HepG2 (cell line): ENCODE measurements around the gene MIA. TPM values are rescaled to one million over a fixed set of nuclear protein-coding genes. Genes with fewer than 3 reads are reported as not detected.
A peak's percentile ranks its signal among the peaks of the same experiment; 100 is the strongest.

Source experiments
- ATAC-seq: fragments of 200-7000 bp; cut with Tn5 transposase; 3 replicates; pipeline ENCODE4 v1.9.1; 2020; ENCODE audit warnings: mild to moderate bottlenecking, moderate library complexity
- BruUV-seq: library from RNA; stranded (reverse); fragments of 400-500 nt; replicated peaks from 2 replicates; lab custom pipeline; 2021; lab: Mats Ljungman, UMichigan
- CTCF ChIA-PET: fragments of 300-600 bp; formaldehyde crosslinking; extraction: SDS; loops from one replicate; lab custom pipeline; 2021; ENCODE audit warnings: low total read pairs, inconsistent platforms, low intra/inter-chr PET ratio; lab: Yijun Ruan, JAX
- POLR2A ChIA-PET: fragments of 350-600 bp; sonication (Branson Sonifier 250); formaldehyde crosslinking; loops from one replicate; lab custom pipeline; 2020; ENCODE audit warnings: antibody characterized with exemption, inconsistent platforms; lab: Yijun Ruan, JAX
- DNase-seq: peaks from one replicate; pipeline ENCODE4 v3.0.0-alpha.2; 2015; ENCODE audit warnings: low spot score
- FAIRE-seq: peaks from 3 replicates; lab custom pipeline; 2011; peaks lifted over from hg19 to GRCh38; lab: Jason Lieb, UNC
- H2AFZ ChIP-seq: one replicate; pipeline ENCODE4 v1.6.1; 2011; ENCODE audit warnings: low read length, inconsistent platforms
- H3K27ac ChIP-seq: fragments of 300-600 bp; 3 replicates; pipeline ENCODE4 v1.8.0; 2011; ENCODE audit warnings: mixed run types, mild to moderate bottlenecking, mixed read lengths, low read length, inconsistent platforms; ENCODE audit not compliant: insufficient read depth; ENCODE audit errors: extremely low read length
- H3K27me3 ChIP-seq, 2 experiments: fragments of 200-600 bp in 1 of 2; 2 replicates in 1 of 2; 3 replicates in 1 of 2; pipeline versions ENCODE4 v1.6.0 to v1.8.0; 2011; ENCODE audit warnings: low read length in 2 of 2, mild to moderate bottlenecking in 2 of 2, moderate library complexity in 2 of 2, inconsistent platforms in 1 of 2; ENCODE audit not compliant: insufficient read depth in 2 of 2, control insufficient read depth in 1 of 2
- H3K36me3 ChIP-seq, 2 experiments: fragments of 200-600 bp in 1 of 2; replicated peaks in 1 of 2; 2 replicates in 1 of 2; 3 replicates in 1 of 2; pipeline versions ENCODE4 v1.5.1 to v1.8.0; 2011; ENCODE audit warnings: low read length in 2 of 2, inconsistent platforms in 1 of 2; ENCODE audit not compliant: insufficient read depth in 2 of 2, control insufficient read depth in 1 of 2
- H3K4me1 ChIP-seq: 2 replicates; pipeline ENCODE4 v1.5.1; 2012; ENCODE audit warnings: low read length, inconsistent platforms; ENCODE audit not compliant: insufficient read depth
- H3K4me2 ChIP-seq: 2 replicates; pipeline ENCODE4 v1.6.0; 2011; ENCODE audit warnings: low read depth, low read length, inconsistent platforms
- H3K4me3 ChIP-seq, 3 experiments: fragments of 200-600 bp in 1 of 3; sonication (generic), shearing (Covaris generic) in 1 of 3; replicated peaks in 1 of 3; 2 replicates each; pipeline ENCODE4 v1.5.1; 2011 to 2016; ENCODE audit warnings: low read length in 3 of 3, inconsistent platforms in 2 of 3, low read depth in 2 of 3, mild to moderate bottlenecking in 2 of 3, control low read depth in 1 of 3, mixed read lengths in 1 of 3; ENCODE audit not compliant: insufficient read depth in 1 of 3
- H3K79me2 ChIP-seq: one replicate; pipeline ENCODE4 v1.6.1; 2011; ENCODE audit warnings: low read length, inconsistent platforms; ENCODE audit not compliant: insufficient read depth
- H3K9ac ChIP-seq: 2 replicates; pipeline ENCODE4 v1.6.0; 2011; ENCODE audit warnings: mild to moderate bottlenecking, low read depth, low read length, inconsistent platforms; ENCODE audit not compliant: insufficient read depth
- H3K9me3 ChIP-seq: 2 replicates; pipeline ENCODE4 v1.5.1; 2012; ENCODE audit warnings: mild to moderate bottlenecking, low read length
- H4K20me1 ChIP-seq: 2 replicates; pipeline ENCODE4 v1.6.0; 2011; ENCODE audit warnings: inconsistent platforms, mild to moderate bottlenecking, low read length, moderate library complexity; ENCODE audit not compliant: insufficient read depth
- CCAR2 ChIP-seq: fragments of 200-400 bp; formaldehyde crosslinking; optimal IDR thresholded peaks from 2 replicates; pipeline ENCODE3; 2018; ENCODE audit warnings: low read depth, mild to moderate bottlenecking, low read length, moderate library complexity
- KLF6 ChIP-seq: IDR thresholded peaks from 2 replicates; pipeline ENCODE4 v1.8.0; 2016; ENCODE audit warnings: missing biosample characterization, missing genetic modification reagents
- NFATC3 ChIP-seq: sonication (generic); formaldehyde crosslinking; IDR thresholded peaks from 2 replicates; pipeline ENCODE4 v1.5.1; 2020; ENCODE audit warnings: mild to moderate bottlenecking, missing genetic modification reagents
- PHF21A ChIP-seq: sonication (generic); formaldehyde crosslinking; IDR thresholded peaks from 2 replicates; pipeline ENCODE4 v1.5.0; 2020; ENCODE audit warnings: mild to moderate bottlenecking, missing genetic modification reagents
- RFXAP ChIP-seq: sonication (generic); formaldehyde crosslinking; IDR thresholded peaks from 2 replicates; pipeline ENCODE4 v1.4.0; 2020; ENCODE audit warnings: missing genetic modification reagents, borderline replicate concordance
- SCMH1 ChIP-seq: sonication (generic); formaldehyde crosslinking; IDR thresholded peaks from 2 replicates; pipeline ENCODE4 v1.9.0; 2021; ENCODE audit warnings: missing genetic modification reagents, mild to moderate bottlenecking, borderline replicate concordance
- SIX4 ChIP-seq: sonication (generic); formaldehyde crosslinking; IDR thresholded peaks from 2 replicates; pipeline ENCODE4 v1.4.0; 2020; ENCODE audit warnings: missing genetic modification reagents
- SRY ChIP-seq: sonication (generic); formaldehyde crosslinking; IDR thresholded peaks from 2 replicates; pipeline ENCODE4 v1.8.0; 2022; ENCODE audit warnings: mild to moderate bottlenecking, missing genetic modification reagents
- TAF15 ChIP-seq: fragments of 200-400 bp; formaldehyde crosslinking; IDR thresholded peaks from one replicate; pipeline ENCODE4 v1.6.1; 2018; ENCODE audit warnings: mild to moderate bottlenecking, low read depth, low read length; ENCODE audit not compliant: poor library complexity, severe bottlenecking
- TMF1 ChIP-seq: sonication (generic); formaldehyde crosslinking; IDR thresholded peaks from 2 replicates; pipeline ENCODE4 v1.8.1; 2022; ENCODE audit warnings: low read depth, missing genetic modification reagents
- TOE1 ChIP-seq: sonication (generic); formaldehyde crosslinking; IDR thresholded peaks from 2 replicates; pipeline ENCODE4 v1.4.0; 2020; ENCODE audit warnings: mild to moderate bottlenecking, missing genetic modification reagents
- ZNF484 ChIP-seq: sonication (generic); formaldehyde crosslinking; IDR thresholded peaks from 2 replicates; pipeline ENCODE4 v1.5.1; 2020; ENCODE audit warnings: mild to moderate bottlenecking, low read depth, missing genetic modification reagents, borderline replicate concordance
- ZNF572 ChIP-seq: sonication (generic); formaldehyde crosslinking; IDR thresholded peaks from 2 replicates; pipeline ENCODE4 v1.5.1; 2020; ENCODE audit warnings: mild to moderate bottlenecking, missing genetic modification reagents
- WGBS: methylation state at CpG from one replicate; pipeline ENCODE4 v1.1.6; 2017; ENCODE audit warnings: low lambda C conversion rate; 5-methylcytosine and 5-hydroxymethylcytosine counted together
- in situ Hi-C: cut with HindIII; loops from 2 replicates; pipeline ENCODE4 v1.10.0; 2017; ENCODE audit warnings: low pct_unique_long_range_greater_than_20kb; ENCODE audit not compliant: extremely low pct_ligation_motif_present
- intact Hi-C: fragments of 100-400 bp; cut with micrococcal nuclease; formaldehyde crosslinking; loops from one replicate; pipeline ENCODE4 v1.10.0; 2022; ENCODE audit not compliant: unreplicated experiment
- polyA plus RNA-seq, 8 experiments: library from polyadenylated mRNA; depleted of rRNA in 3 of 8; stranded (reverse) in 7 of 8; unstranded in 1 of 8; fragments of >200 nt; fragmentation: Illumina TruSeq in 4 of 8; extraction: Trizol in 4 of 8; gene quantifications; 2 replicates each; pipeline versions ENCODE4 v1.2.1 to v1.2.3, GENCODE V29; 2011 to 2016; ENCODE audit warnings: low read depth in 4 of 8, missing spikeins in 1 of 8, mixed read lengths in 1 of 8; ENCODE audit not compliant: insufficient read depth in 1 of 8
- total RNA-seq, 5 experiments: library from RNA; depleted of rRNA; stranded (reverse); fragments of >200 nt; fragmentation: Illumina TruSeq; extraction: Trizol; gene quantifications; 2 replicates each; pipeline ENCODE4 v1.2.3, GENCODE V29; 2016; ENCODE audit warnings: low read depth in 1 of 5
- TF ChIP-seq, protein P1 (sequence below): sonication (generic); formaldehyde crosslinking; IDR thresholded peaks from 2 replicates; pipeline ENCODE4 v1.4.0; 2020; ENCODE audit warnings: missing genetic modification reagents
- TF ChIP-seq, protein P2 (sequence below): sonication (generic); formaldehyde crosslinking; IDR thresholded peaks from 2 replicates; pipeline ENCODE4 v1.5.0; 2020; ENCODE audit warnings: missing genetic modification reagents
- TF ChIP-seq, protein P3 (sequence below): IDR thresholded peaks from 2 replicates; pipeline ENCODE4 v1.6.1; 2018; ENCODE audit warnings: missing genetic modification reagents

MIA gene
- total and polyA plus RNA-seq, 2 of the 13 experiments (the other 11 are each of a cell fraction or from before 2014, with no cell fraction given): 0.61 TPM; not detected in 1

DNA sequence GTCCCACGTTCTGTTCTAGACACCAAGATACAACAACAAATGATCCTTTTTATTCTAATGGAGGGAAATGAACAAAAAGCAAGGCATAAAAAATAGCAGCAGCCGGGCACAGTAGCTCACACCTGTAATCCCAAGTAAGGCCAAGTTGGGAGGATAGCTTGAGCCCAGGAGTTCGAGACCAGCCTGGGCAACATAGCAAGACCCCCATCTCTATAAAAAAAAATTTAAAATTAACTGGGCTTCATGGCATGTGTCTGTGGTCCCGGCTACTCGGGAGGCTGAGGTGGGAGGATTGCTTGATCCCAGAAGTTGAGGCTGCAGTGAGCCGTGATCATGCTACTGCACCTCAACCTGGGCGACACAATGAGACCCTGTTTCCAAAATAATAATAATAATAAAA lies 1.0 kb downstream of the MIA start:
- ATAC-seq (no peak), FAIRE-seq (no peak), DNase-seq (no peak)
- CTCF ChIA-PET: no interaction called here
- Histone ChIP-seq H3K79me2 (no peaks in the 10 kb centered on the region), H3K27ac (no peak overlapping the region), H3K27me3 (no peaks in the 10 kb centered on the region; a peak in 1 of 5 replicates), H3K4me3 (no peak overlapping the region), H3K4me1 (peaks cover 31% of the 10 kb centered on the region), H3K9me3 (no peaks in the 10 kb centered on the region), H4K20me1 (no peaks in the 10 kb centered on the region), H3K4me2 (peak overlapping the region; percentile 95; the same call in 1 of the 2 replicates), H2AFZ (no peak overlapping the region), H3K36me3 (no peaks in the 10 kb centered on the region), H3K9ac (no peak overlapping the region)
- no peak for TF ChIP-seq SCMH1 (CRISPR knock-in tag)
- no peak for TF ChIP-seq TOE1 (CRISPR knock-in tag)
- no peak for TF ChIP-seq TMF1 (CRISPR knock-in tag)
- TF ChIP-seq SRY (CRISPR knock-in tag): no peak
- TF ChIP-seq NFATC3: no peak
- no peak for TF ChIP-seq KLF6 (CRISPR knock-in tag)
- no peak for TF ChIP-seq PHF21A (CRISPR knock-in tag)
- TF ChIP-seq ZNF484 (CRISPR knock-in tag): no peak
- TF ChIP-seq, protein P1, sequence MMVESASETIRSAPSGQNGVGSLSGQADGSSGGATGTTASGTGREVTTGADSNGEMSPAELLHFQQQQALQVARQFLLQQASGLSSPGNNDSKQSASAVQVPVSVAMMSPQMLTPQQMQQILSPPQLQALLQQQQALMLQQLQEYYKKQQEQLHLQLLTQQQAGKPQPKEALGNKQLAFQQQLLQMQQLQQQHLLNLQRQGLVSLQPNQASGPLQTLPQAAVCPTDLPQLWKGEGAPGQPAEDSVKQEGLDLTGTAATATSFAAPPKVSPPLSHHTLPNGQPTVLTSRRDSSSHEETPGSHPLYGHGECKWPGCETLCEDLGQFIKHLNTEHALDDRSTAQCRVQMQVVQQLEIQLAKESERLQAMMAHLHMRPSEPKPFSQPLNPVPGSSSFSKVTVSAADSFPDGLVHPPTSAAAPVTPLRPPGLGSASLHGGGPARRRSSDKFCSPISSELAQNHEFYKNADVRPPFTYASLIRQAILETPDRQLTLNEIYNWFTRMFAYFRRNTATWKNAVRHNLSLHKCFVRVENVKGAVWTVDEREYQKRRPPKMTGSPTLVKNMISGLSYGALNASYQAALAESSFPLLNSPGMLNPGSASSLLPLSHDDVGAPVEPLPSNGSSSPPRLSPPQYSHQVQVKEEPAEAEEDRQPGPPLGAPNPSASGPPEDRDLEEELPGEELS (CRISPR knock-in tag): no peak
- no peak for TF ChIP-seq ZNF572 (CRISPR knock-in tag)
- TF ChIP-seq RFXAP: no peak
- no peak for TF ChIP-seq SIX4 (CRISPR knock-in tag)
- no peak for TF ChIP-seq CCAR2
- no peak for TF ChIP-seq TAF15
- TF ChIP-seq, protein P2, sequence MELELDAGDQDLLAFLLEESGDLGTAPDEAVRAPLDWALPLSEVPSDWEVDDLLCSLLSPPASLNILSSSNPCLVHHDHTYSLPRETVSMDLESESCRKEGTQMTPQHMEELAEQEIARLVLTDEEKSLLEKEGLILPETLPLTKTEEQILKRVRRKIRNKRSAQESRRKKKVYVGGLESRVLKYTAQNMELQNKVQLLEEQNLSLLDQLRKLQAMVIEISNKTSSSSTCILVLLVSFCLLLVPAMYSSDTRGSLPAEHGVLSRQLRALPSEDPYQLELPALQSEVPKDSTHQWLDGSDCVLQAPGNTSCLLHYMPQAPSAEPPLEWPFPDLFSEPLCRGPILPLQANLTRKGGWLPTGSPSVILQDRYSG (CRISPR knock-in tag): no peak
- TF ChIP-seq, protein P3, sequence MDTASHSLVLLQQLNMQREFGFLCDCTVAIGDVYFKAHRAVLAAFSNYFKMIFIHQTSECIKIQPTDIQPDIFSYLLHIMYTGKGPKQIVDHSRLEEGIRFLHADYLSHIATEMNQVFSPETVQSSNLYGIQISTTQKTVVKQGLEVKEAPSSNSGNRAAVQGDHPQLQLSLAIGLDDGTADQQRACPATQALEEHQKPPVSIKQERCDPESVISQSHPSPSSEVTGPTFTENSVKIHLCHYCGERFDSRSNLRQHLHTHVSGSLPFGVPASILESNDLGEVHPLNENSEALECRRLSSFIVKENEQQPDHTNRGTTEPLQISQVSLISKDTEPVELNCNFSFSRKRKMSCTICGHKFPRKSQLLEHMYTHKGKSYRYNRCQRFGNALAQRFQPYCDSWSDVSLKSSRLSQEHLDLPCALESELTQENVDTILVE: no peak
- POLR2A ChIA-PET: interaction anchor here (1.4 to 4.1 kb wide), 8 partner anchors 10 to 60 kb away, joined by 4 to 90 read pairs (median 24); partner anchors contain the start of genes ACTMAP, COQ8B, EGLN2 and ITPKC
- intact Hi-C loops: no loop called here
- WGBS: 75% methylated on average over 7 of the region's 7 CpGs
- in situ Hi-C loops: no loop called here
- no TSS peak for BruUV-seq
